CD4-positive, alpha-beta T cell (primary cell): ENCODE results near the gene PIK3CD. TPM values are rescaled to one million over a fixed set of nuclear protein-coding genes. Genes with fewer than 3 reads are reported as not detected.

Experiments used
- ATAC-seq: fragments of 200-7000 bp; cut with Tn5 transposase; one replicate; pipeline ENCODE4 v1.10.0; 2022; ENCODE audit warnings: mild to moderate bottlenecking; ENCODE audit not compliant: poor library complexity
- CTCF ChIA-PET: fragments of 350-600 bp; sonication (Branson Sonifier 250); formaldehyde crosslinking; loops from one replicate; lab custom pipeline; 2021; ENCODE audit warnings: antibody characterized with exemption, inconsistent platforms; lab: Charles Lee
- POLR2A ChIA-PET: fragments of 350-600 bp; sonication (Branson Sonifier 250); formaldehyde crosslinking; loops from one replicate; lab custom pipeline; 2021; ENCODE audit warnings: antibody characterized with exemption, inconsistent platforms; lab: Charles Lee
- DNase-seq, 14 experiments: peaks; one replicate each; pipeline ENCODE4 v3.0.0-alpha.2; 2013 to 2020; ENCODE audit warnings: mixed read lengths in 2 of 14
- H3K27ac ChIP-seq, 2 donors: one replicate each; pipeline versions ENCODE4 v1.5.1 to v1.7.0; 2013; ENCODE audit warnings: low read length in 2 of 2, low read depth in 1 of 2, mild to moderate bottlenecking in 1 of 2
- H3K27me3 ChIP-seq, 2 experiments: 1 replicate in 1 of 2; 2 replicates in 1 of 2; pipeline versions ENCODE4 v1.6.1 to v1.7.0; 2013; ENCODE audit warnings: low read length in 2 of 2, control low read depth in 1 of 2, mild to moderate bottlenecking in 1 of 2, moderate library complexity in 1 of 2; ENCODE audit not compliant: insufficient read depth in 2 of 2, control insufficient read depth in 1 of 2
- H3K36me3 ChIP-seq: one replicate; pipeline ENCODE4 v1.6.1; 2013; ENCODE audit warnings: low read length, control low read depth; ENCODE audit not compliant: insufficient read depth
- H3K4me1 ChIP-seq: one replicate; pipeline ENCODE4 v1.6.1; 2013; ENCODE audit warnings: low read length, control low read depth; ENCODE audit not compliant: insufficient read depth
- H3K4me3 ChIP-seq: one replicate; pipeline ENCODE4 v1.5.1; 2013; ENCODE audit warnings: mild to moderate bottlenecking, low read length, moderate library complexity
- H3K9me3 ChIP-seq, 2 experiments: 1 replicate in 1 of 2; 2 replicates in 1 of 2; pipeline versions ENCODE4 v1.6.1 to v1.7.0; 2013; ENCODE audit warnings: low read length in 2 of 2, mild to moderate bottlenecking in 2 of 2, control low read depth in 1 of 2, moderate library complexity in 1 of 2; ENCODE audit not compliant: control insufficient read depth in 1 of 2, insufficient read depth in 1 of 2
- H3K27ac Mint-ChIP-seq: one replicate; pipeline ENCODE4 v1.8.0; 2020; ENCODE audit warnings: mixed read lengths
- H3K27me3 Mint-ChIP-seq: one replicate; pipeline ENCODE4 v1.8.0; 2021; ENCODE audit warnings: mixed read lengths
- H3K36me3 Mint-ChIP-seq: one replicate; pipeline ENCODE4 v1.8.0; 2021; ENCODE audit warnings: low read depth, mixed read lengths
- H3K4me1 Mint-ChIP-seq: one replicate; pipeline ENCODE4 v1.8.0; 2021; ENCODE audit warnings: low read depth, mixed read lengths
- H3K4me3 Mint-ChIP-seq: one replicate; pipeline ENCODE4 v1.8.0; 2020; ENCODE audit warnings: mild to moderate bottlenecking, mixed read lengths
- H3K9me3 Mint-ChIP-seq: one replicate; pipeline ENCODE4 v1.8.0; 2020; ENCODE audit warnings: mixed read lengths
- intact Hi-C, 2 experiments: fragments of 100-400 bp; cut with DNase I in 1 of 2; cut with micrococcal nuclease in 1 of 2; formaldehyde crosslinking; loops; one replicate each; pipeline versions ENCODE4 v1.15.1 to v1.9.0; 2023 to 2025; cut with DNase I, micrococcal nuclease
- total RNA-seq, 174 experiments: library from RNA in 2 of 174; stranded (reverse) in 2 of 174; gene quantifications; one replicate each; pipeline ENCODE4 v1.2.3 and lab custom pipeline; 2021 to 2026
- TF ChIP-seq, protein P1 (sequence below): fragments of 200-600 bp; IDR thresholded peaks from one replicate; pipeline ENCODE4 v1.8.0; 2022; ENCODE audit warnings: antibody characterized with exemption, mild to moderate bottlenecking

PIK3CD gene
- total RNA-seq, 2 experiments from 2014 or later = 202 to 213 TPM

DNA sequence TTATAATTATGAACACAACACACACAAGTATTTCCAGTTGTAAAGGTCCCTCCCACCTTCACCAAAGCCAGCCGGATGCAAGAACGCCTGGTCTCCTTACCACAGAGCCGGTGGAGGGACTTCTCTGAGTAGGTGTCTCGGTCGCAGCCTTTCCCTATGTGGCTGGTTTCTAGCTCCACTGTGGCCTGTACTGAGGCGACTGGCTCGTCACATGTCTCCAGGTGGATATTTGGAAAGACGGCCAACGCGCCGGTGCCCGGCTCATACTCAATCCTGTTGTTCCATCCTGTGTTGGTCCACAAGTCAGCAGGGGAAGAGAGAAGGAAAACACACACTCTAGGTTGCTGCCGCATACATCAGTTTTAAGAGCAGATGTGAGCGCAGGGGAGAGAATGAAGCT lies 97.8 kb downstream of the PIK3CD start:
- Histone ChIP-seq H3K36me3 (peaks cover 72% of the 10 kb centered on the region), H3K4me1 (no peaks in the 10 kb centered on the region), H3K27ac (no peak overlapping the region), H3K27me3 (no peaks in the 10 kb centered on the region), H3K4me3 (no peak overlapping the region), H3K9me3 (no peaks in the 10 kb centered on the region)
- Mint-ChIP-seq H3K4me3 (no peak overlapping the region), H3K9me3 (no peaks in the 10 kb centered on the region), H3K27ac (no peak overlapping the region), H3K36me3 (peaks cover 67% of the 10 kb centered on the region), H3K27me3 (no peaks in the 10 kb centered on the region), H3K4me1 (no peaks in the 10 kb centered on the region)
- POLR2A ChIA-PET = interaction anchor here (0.6 kb wide), 1 partner anchor 12 kb away, joined by 4 read pairs; no protein-coding TSS in a partner anchor
- TF ChIP-seq, protein P1, sequence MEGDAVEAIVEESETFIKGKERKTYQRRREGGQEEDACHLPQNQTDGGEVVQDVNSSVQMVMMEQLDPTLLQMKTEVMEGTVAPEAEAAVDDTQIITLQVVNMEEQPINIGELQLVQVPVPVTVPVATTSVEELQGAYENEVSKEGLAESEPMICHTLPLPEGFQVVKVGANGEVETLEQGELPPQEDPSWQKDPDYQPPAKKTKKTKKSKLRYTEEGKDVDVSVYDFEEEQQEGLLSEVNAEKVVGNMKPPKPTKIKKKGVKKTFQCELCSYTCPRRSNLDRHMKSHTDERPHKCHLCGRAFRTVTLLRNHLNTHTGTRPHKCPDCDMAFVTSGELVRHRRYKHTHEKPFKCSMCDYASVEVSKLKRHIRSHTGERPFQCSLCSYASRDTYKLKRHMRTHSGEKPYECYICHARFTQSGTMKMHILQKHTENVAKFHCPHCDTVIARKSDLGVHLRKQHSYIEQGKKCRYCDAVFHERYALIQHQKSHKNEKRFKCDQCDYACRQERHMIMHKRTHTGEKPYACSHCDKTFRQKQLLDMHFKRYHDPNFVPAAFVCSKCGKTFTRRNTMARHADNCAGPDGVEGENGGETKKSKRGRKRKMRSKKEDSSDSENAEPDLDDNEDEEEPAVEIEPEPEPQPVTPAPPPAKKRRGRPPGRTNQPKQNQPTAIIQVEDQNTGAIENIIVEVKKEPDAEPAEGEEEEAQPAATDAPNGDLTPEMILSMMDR = no peak
- CTCF ChIA-PET = no interaction called here
- intact Hi-C loops = no loop called here
- DNase-seq (no peak), ATAC-seq (no peak)

DNA sequence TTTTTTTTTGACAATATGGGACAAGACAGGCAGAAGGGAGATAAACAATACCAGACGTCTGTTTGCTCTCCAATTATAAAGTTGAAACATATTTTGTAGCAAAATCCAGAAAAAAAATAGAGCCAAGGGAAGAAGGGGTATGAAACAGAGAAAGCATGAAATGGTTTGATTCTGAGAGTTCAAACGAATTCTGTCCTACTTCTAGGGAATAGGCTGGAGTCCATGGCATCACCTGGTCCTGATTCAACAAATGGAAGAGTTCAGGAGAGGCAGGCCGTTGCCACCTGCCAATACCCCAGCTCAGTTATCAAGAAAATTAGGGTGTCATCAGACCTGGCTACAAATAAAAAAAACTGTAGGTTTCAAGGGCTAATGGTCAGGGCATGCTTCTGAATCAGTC lies 100.4 kb downstream of the PIK3CD start:
- Mint-ChIP-seq H3K4me1 (peaks cover 13% of the 10 kb centered on the region), H3K27ac (no peak overlapping the region), H3K4me3 (no peak overlapping the region), H3K27me3 (no peaks in the 10 kb centered on the region), H3K36me3 (peaks cover 67% of the 10 kb centered on the region), H3K9me3 (no peaks in the 10 kb centered on the region)
- intact Hi-C loops = no loop called here
- no peak overlapping the region for H3K27ac ChIP-seq
- no peak overlapping the region for H3K4me3 ChIP-seq
- DNase-seq (no peak), ATAC-seq (no peak)
- H3K36me3 ChIP-seq = peaks cover 48% of the 10 kb centered on the region
- no peaks in the 10 kb centered on the region for H3K27me3 ChIP-seq
- CTCF ChIA-PET = no interaction called here
- no peaks in the 10 kb centered on the region for H3K4me1 ChIP-seq
- no peaks in the 10 kb centered on the region for H3K9me3 ChIP-seq
- POLR2A ChIA-PET = no interaction called here
- TF ChIP-seq, protein P1 = no peak

DNA sequence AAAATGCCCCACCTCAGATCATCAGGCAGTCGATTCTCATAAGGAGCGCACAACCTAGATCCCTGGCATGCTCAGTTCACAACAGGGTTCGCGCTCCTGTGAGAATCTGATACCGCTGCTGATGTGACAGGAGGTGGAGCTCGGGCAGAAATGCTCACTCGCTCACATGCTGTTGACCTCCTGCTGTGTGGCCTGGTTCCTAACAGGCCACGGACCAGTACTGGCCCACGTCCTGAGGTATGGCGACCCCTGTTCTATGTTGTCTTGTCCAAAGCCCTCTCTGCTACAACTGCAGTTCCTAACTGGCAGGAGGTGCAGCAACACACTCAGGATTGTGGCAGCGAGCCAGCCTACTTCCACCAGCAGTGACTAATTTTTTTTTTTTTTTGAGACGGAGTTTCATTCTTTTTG lies 101.6 kb downstream of the PIK3CD start:
- Histone ChIP-seq H3K36me3 (peaks cover 45% of the 10 kb centered on the region), H3K4me1 (no peaks in the 10 kb centered on the region), H3K27ac (no peak overlapping the region), H3K9me3 (no peaks in the 10 kb centered on the region), H3K4me3 (no peak overlapping the region), H3K27me3 (no peaks in the 10 kb centered on the region)
- Mint-ChIP-seq H3K4me3 (no peak overlapping the region), H3K27ac (no peak overlapping the region), H3K36me3 (peaks cover 64% of the 10 kb centered on the region), H3K4me1 (peaks cover 13% of the 10 kb centered on the region), H3K27me3 (no peaks in the 10 kb centered on the region), H3K9me3 (no peaks in the 10 kb centered on the region)
- intact Hi-C loops = no loop called here
- CTCF ChIA-PET = no interaction called here
- ATAC-seq (no peak), DNase-seq (no peak)
- TF ChIP-seq, protein P1 = no peak
- POLR2A ChIA-PET = no interaction called here
